GM13977 (cell line): ENCODE data around the gene PTPN11.

Experiments used
- DNase-seq: peaks from one replicate; pipeline ENCODE4 v3.0.0; 2012; ENCODE audit warnings: low spot score
- CTCF ChIP-seq: IDR thresholded peaks from 2 replicates; pipeline ENCODE4 v1.5.1; 2012; ENCODE audit warnings: mild to moderate bottlenecking, control low read depth; ENCODE audit not compliant: insufficient read depth; ENCODE audit errors: extremely low read depth, missing control alignments
- in situ Hi-C: fragments of 300-500 bp; cut with MboI; formaldehyde crosslinking; loops from one replicate; pipeline ENCODE4 v1.12.0; 2022; ENCODE audit warnings: low sequenced_read_pairs, low pct_unique_long_range_greater_than_20kb, mixed read lengths, inconsistent platforms; ENCODE audit not compliant: unreplicated experiment

Gene PTPN11

DNA sequence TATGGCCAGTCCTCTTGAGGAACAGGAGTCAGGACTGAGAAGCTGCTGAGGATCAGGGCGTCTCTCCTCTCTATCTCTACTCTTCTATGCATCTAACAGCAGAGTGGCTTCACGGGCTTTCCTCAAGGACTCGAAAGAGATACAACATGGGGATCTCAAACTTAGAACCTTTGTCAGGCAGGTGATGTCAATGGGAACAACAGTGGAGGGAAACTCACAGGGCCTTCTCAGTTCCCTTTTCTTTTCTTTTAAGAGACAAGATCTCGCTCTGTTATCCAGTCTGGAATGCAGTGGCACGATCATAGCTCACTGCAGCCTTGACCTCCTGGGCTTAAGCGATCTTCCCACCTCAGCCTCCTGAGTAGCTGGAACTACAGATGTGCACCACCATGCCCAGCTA, 127.6 kb downstream of the PTPN11 start:
- in situ Hi-C loops = no loop called here
- no peak for DNase-seq
- TF ChIP-seq CTCF = no peak

GRCh38 chr12:112546996-112547395, 128.2 kb downstream of the PTPN11 start:
- TF ChIP-seq CTCF = no peak
- DNase-seq = no peak
- in situ Hi-C loops = no loop called here

DNA sequence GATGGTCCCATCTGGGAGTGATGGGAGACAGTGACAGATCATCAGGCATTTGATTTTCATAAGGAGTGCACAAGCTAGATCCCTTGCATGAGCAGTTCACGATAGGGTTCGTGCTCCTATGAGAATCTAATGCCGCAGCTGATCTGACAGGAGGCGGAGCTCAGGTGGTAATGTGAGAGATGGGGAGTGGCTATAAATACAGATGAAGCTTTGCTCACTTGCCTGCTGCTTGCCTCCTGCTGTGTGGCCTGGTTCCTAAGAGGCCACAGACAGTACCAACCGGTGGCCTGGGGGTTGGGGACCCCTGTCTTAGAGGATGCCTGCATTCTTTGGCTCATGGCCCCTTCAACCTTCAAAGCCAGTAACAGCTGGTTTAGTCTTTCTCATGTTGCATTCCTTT, 130.3 kb downstream of the PTPN11 start:
- DNase-seq = no peak
- TF ChIP-seq CTCF = no peak
- in situ Hi-C loops = no loop called here

- in situ Hi-C loops = no loop called here
- no peak for DNase-seq
These were observed 132.9 kb downstream of the PTPN11 start for GRCh38 chr12:112551681-112552080.

DNA sequence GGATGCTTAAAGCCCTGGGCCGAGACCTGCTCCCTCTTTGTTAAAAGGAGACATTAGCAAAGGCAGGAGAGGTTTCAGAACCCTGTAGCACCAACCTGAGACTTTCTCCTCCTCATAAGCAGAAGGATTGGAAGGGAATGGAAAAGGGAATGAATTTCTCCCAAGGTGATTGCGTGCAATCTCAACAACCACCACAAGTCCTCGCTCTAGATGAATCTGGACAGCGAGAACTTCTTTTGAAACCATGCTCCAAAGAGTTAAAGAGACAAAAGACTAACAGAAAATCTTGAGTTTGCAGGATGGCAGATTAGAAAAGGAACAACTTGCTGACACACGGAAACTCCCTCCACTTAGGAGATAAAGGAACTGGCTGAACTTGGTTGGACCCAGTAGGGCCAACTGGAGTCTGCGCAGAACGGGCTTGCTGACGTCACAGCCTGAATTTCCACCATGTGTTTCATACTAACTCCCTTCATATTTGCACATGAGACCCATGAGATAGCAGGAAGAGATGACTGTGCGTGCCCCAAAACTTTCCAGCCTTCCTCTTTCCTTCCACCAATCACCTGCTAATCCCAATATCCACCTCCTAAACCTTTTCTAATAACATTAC, 137.0 kb downstream of the PTPN11 start:
- in situ Hi-C loops = no loop called here
- DNase-seq = no peak
- TF ChIP-seq CTCF = no peak

More at GRCh38 chr12:112551681-112552080, 132.9 kb downstream of the PTPN11 start:
- no peak for TF ChIP-seq CTCF

DNA sequence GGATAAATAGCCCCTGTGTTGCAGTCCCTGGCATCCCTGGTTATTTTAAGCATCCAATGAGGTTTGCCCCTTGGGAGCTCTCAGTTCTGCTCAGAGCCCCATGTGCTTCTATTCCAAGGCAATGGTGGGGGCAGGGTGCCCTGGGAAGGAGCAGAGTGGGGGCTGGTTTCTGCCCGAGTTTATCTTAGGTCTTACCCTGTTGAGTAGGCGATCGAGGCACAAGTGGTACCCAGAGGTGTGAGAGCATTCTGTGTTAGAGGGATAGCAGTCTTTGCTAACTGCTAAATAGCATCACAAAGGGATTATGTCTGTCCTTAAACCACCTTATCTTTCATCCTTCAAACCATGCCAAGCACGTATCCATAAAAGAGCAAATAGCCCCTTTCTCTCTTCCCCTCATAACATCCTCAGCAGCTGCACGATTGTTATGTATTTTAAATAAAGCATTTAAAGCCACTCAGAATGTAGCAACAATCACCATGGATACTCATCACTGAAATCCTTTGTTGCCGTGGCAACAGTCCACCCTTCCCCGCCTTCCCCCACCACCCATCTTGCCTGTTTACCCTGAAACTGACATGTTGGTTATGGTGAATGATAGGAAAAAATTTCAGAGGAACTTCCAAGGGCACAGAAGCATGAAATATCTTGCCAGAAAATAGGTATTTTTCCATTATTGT, 139.3 kb downstream of the PTPN11 start:
- no peak for DNase-seq
- in situ Hi-C loops = no loop called here
- TF ChIP-seq CTCF = no peak
